ENCODE measurements around the gene PROM2.

Gene PROM2

GRCh38 chr2:95323347-95324155 is 49.3 kb downstream of the PROM2 start:
- DNase-seq (ENCODE audit: low read depth in 3 of 3): no peak

- no peak for DNase-seq (ENCODE audit: low read depth in 3 of 3)
Measured at GRCh38 chr2:95325026-95325425, 50.8 kb downstream of the PROM2 start.

GRCh38 chr2:95325590-95326432 is 51.6 kb downstream of the PROM2 start:
- no peak for DNase-seq (ENCODE audit: low read depth in 3 of 3)

GRCh38 chr2:95326433-95327140 is 52.3 kb downstream of the PROM2 start:
- no peak for DNase-seq (ENCODE audit: low read depth in 3 of 3)

- no peak for DNase-seq (ENCODE audit: low read depth in 3 of 3)
Measured at GRCh38 chr2:95327861-95328260, 53.6 kb downstream of the PROM2 start.

GRCh38 chr2:95328358-95329125 is 54.3 kb downstream of the PROM2 start:
- DNase-seq (ENCODE audit: low read depth in 3 of 3): no peak

- DNase-seq (ENCODE audit: low read depth in 3 of 3): no peak
Measured at GRCh38 chr2:95329401-95329800, 55.2 kb downstream of the PROM2 start.

- no peak for DNase-seq (ENCODE audit: low read depth in 3 of 3)
Measured at GRCh38 chr2:95329891-95330793, 55.9 kb downstream of the PROM2 start.

- DNase-seq (ENCODE audit: low read depth in 3 of 3): no peak
Measured at GRCh38 chr2:95330794-95331338, 56.6 kb downstream of the PROM2 start.

- DNase-seq (ENCODE audit: low read depth in 3 of 3): no peak
Measured at GRCh38 chr2:95331606-95332005, 57.4 kb downstream of the PROM2 start.

- DNase-seq (ENCODE audit: low read depth in 3 of 3): no peak
Measured at GRCh38 chr2:95332036-95332435, 57.8 kb downstream of the PROM2 start.

- DNase-seq (ENCODE audit: low read depth in 3 of 3): no peak
Measured at GRCh38 chr2:95333056-95333455, 58.8 kb downstream of the PROM2 start.

GRCh38 chr2:95333888-95334338 is 59.7 kb downstream of the PROM2 start:
- DNase-seq (ENCODE audit: low read depth in 3 of 3): no peak

GRCh38 chr2:95334916-95335641 is 60.8 kb downstream of the PROM2 start:
- no peak for DNase-seq (ENCODE audit: low read depth in 3 of 3)

GRCh38 chr2:95336406-95336805 is 62.2 kb downstream of the PROM2 start:
- DNase-seq (ENCODE audit: low read depth in 3 of 3): no peak

- DNase-seq (ENCODE audit: low read depth in 3 of 3): no peak
Measured at GRCh38 chr2:95337829-95338228, 63.6 kb downstream of the PROM2 start.

Data from stimulated activated CD4-positive, alpha-beta T cell treated with anti-CD3 and anti-CD28 coated beads, TNF-alpha, amount 100 ng/mL, for 4 hours (primary cell).